IMR-90 (cell line): ENCODE data around the gene HCRTR1. TPM values are rescaled to one million over a fixed set of nuclear protein-coding genes. Genes with fewer than 3 reads are reported as not detected.

Experiments used
- ATAC-seq: fragments of 200-7000 bp; cut with Tn5 transposase; 2 replicates; pipeline ENCODE4 v1.9.1; 2020; ENCODE audit warnings: low read depth, mild to moderate bottlenecking, moderate library complexity
- BruUV-seq: library from RNA; stranded (reverse); fragments of 400-500 nt; replicated peaks from 2 replicates; lab custom pipeline; 2021; lab: Mats Ljungman, UMichigan
- CTCF ChIA-PET: fragments of 300-600 bp; formaldehyde crosslinking; extraction: SDS; loops from one replicate; lab custom pipeline; 2021; ENCODE audit warnings: antibody characterized with exemption; lab: Yijun Ruan, JAX
- POLR2A ChIA-PET: fragments of 300-600 bp; sonication (Branson Sonifier 250); formaldehyde crosslinking; loops from one replicate; lab custom pipeline; 2022; ENCODE audit warnings: antibody characterized with exemption; ENCODE audit not compliant: unreplicated experiment; lab: Charles Lee
- DNase-seq: peaks from one replicate; pipeline ENCODE4 v3.0.0; 2013
- H2AFZ ChIP-seq: replicated peaks from 2 replicates; pipeline ENCODE3; 2013; ENCODE audit warnings: low read length, mild to moderate bottlenecking; ENCODE audit not compliant: poor library complexity
- H2AK5ac ChIP-seq: 2 replicates; pipeline ENCODE4 v1.6.1; 2013; ENCODE audit warnings: low read depth, low read length, inconsistent platforms
- H2AK9ac ChIP-seq: replicated peaks from 2 replicates; pipeline ENCODE3; 2013; ENCODE audit warnings: mild to moderate bottlenecking, low read depth, low read length, moderate library complexity; ENCODE audit not compliant: poor library complexity
- H2BK120ac ChIP-seq: 2 replicates; pipeline ENCODE4 v1.6.1; 2013; ENCODE audit warnings: low read depth, low read length, inconsistent platforms
- H2BK15ac ChIP-seq: 3 replicates; pipeline ENCODE4 v1.6.1; 2013; ENCODE audit warnings: low read depth, low read length, inconsistent platforms
- H2BK20ac ChIP-seq: 2 replicates; pipeline ENCODE4 v1.6.1; 2013; ENCODE audit warnings: low read depth, mild to moderate bottlenecking, inconsistent platforms, low read length, moderate library complexity
- H2BK5ac ChIP-seq: 2 replicates; pipeline ENCODE4 v1.6.1; 2013; ENCODE audit warnings: mild to moderate bottlenecking, low read depth, low read length, inconsistent platforms; ENCODE audit not compliant: poor library complexity, severe bottlenecking
- H3K14ac ChIP-seq: replicated peaks from 2 replicates; pipeline ENCODE4 v1.6.1; 2013; ENCODE audit warnings: low read depth, low read length, inconsistent platforms
- H3K18ac ChIP-seq: 2 replicates; pipeline ENCODE4 v1.6.1; 2013; ENCODE audit warnings: low read depth, low read length, control low read depth
- H3K23ac ChIP-seq: 2 replicates; pipeline ENCODE4 v1.6.1; 2013; ENCODE audit warnings: low read depth, low read length, inconsistent platforms
- H3K27ac ChIP-seq: 2 replicates; pipeline ENCODE4 v1.5.1; 2013; ENCODE audit warnings: mild to moderate bottlenecking, control low read depth, low read length; ENCODE audit not compliant: insufficient read depth
- H3K27me3 ChIP-seq: 2 replicates; pipeline ENCODE4 v1.6.1; 2013; ENCODE audit warnings: low read length; ENCODE audit not compliant: control insufficient read depth, insufficient read depth
- H3K36me3 ChIP-seq: 2 replicates; pipeline ENCODE4 v1.6.1; 2013; ENCODE audit warnings: low read length, mixed read lengths; ENCODE audit not compliant: control insufficient read depth, insufficient read depth
- H3K4ac ChIP-seq: 2 replicates; pipeline ENCODE4 v1.6.1; 2013; ENCODE audit warnings: low read depth, low read length, inconsistent platforms
- H3K4me1 ChIP-seq: 2 replicates; pipeline ENCODE4 v1.6.1; 2013; ENCODE audit warnings: low read length, mixed read lengths; ENCODE audit not compliant: control insufficient read depth, insufficient read depth
- H3K4me2 ChIP-seq: 2 replicates; pipeline ENCODE4 v1.6.1; 2013; ENCODE audit warnings: low read depth, mild to moderate bottlenecking, control low read depth, low read length, moderate library complexity
- H3K4me3 ChIP-seq: 2 replicates; pipeline ENCODE4 v1.5.1; 2013; ENCODE audit warnings: low read depth, mild to moderate bottlenecking, control low read depth, low read length, moderate library complexity; ENCODE audit not compliant: insufficient read depth
- H3K56ac ChIP-seq: 2 replicates; pipeline ENCODE4 v1.6.1; 2013; ENCODE audit warnings: low read length, inconsistent platforms; ENCODE audit not compliant: insufficient read depth; ENCODE audit errors: extremely low read depth
- H3K79me1 ChIP-seq, 2 experiments: 2 replicates each; pipeline ENCODE4 v1.6.1; 2013; ENCODE audit warnings: low read length in 2 of 2, inconsistent platforms in 1 of 2, low read depth in 1 of 2
- H3K9ac ChIP-seq: 2 replicates; pipeline ENCODE4 v1.6.1; 2013; ENCODE audit warnings: low read depth, low read length, control low read depth
- H3K9me1 ChIP-seq: 2 replicates; pipeline ENCODE4 v1.6.1; 2013; ENCODE audit warnings: low read length, inconsistent platforms; ENCODE audit not compliant: insufficient read depth
- H3K9me3 ChIP-seq: 2 replicates; pipeline ENCODE4 v1.6.1; 2013; ENCODE audit warnings: low read length; ENCODE audit not compliant: control insufficient read depth, insufficient read depth
- H4K20me1 ChIP-seq: 2 replicates; pipeline ENCODE4 v1.6.1; 2013; ENCODE audit warnings: low read length, inconsistent platforms; ENCODE audit not compliant: insufficient read depth
- H4K5ac ChIP-seq: 2 replicates; pipeline ENCODE4 v1.6.1; 2013; ENCODE audit warnings: mild to moderate bottlenecking, low read depth, low read length, control low read depth
- H4K8ac ChIP-seq, 2 experiments: 2 replicates each; pipeline ENCODE4 v1.6.1; 2013; ENCODE audit warnings: low read depth in 2 of 2, low read length in 2 of 2, control low read depth in 1 of 2, inconsistent platforms in 1 of 2
- H4K91ac ChIP-seq: 2 replicates; pipeline ENCODE4 v1.6.1; 2013; ENCODE audit warnings: low read depth, low read length, inconsistent platforms; ENCODE audit not compliant: insufficient read depth
- BHLHE40 ChIP-seq: fragments of 150-350 bp; IDR thresholded peaks from 2 replicates; pipeline ENCODE4 v1.6.1; 2016; ENCODE audit warnings: mild to moderate bottlenecking, low read depth, low read length
- CHD1 ChIP-seq: IDR thresholded peaks from 2 replicates; pipeline ENCODE4 v1.6.1; 2012; ENCODE audit warnings: low read depth, low read length, improper control_type of control experiment
- FOS ChIP-seq: fragments of 150-350 bp; IDR thresholded peaks from 2 replicates; pipeline ENCODE4 v1.6.1; 2016; ENCODE audit warnings: low read depth, low read length
- MAFK ChIP-seq: IDR thresholded peaks from 2 replicates; pipeline ENCODE4 v1.6.1; 2012; ENCODE audit warnings: low read depth, low read length, improper control_type of control experiment
- MXI1 ChIP-seq: IDR thresholded peaks from 2 replicates; pipeline ENCODE4 v1.6.1; 2012; ENCODE audit warnings: low read depth, mild to moderate bottlenecking, low read length, moderate library complexity, borderline replicate concordance
- NFE2L2 ChIP-seq: fragments of 150-350 bp; IDR thresholded peaks from 2 replicates; pipeline ENCODE4 v1.6.1; 2016; ENCODE audit warnings: low read depth, mild to moderate bottlenecking, low read length
- RAD21 ChIP-seq: IDR thresholded peaks from 2 replicates; pipeline ENCODE4 v1.6.1; 2012; ENCODE audit warnings: low read length, improper control_type of control experiment
- RCOR1 ChIP-seq: IDR thresholded peaks from 2 replicates; pipeline ENCODE4 v1.6.1; 2012; ENCODE audit warnings: mild to moderate bottlenecking, low read length, improper control_type of control experiment; ENCODE audit not compliant: insufficient replicate concordance
- SMC3 ChIP-seq: fragments of 150-350 bp; IDR thresholded peaks from 2 replicates; pipeline ENCODE4 v1.6.1; 2016; ENCODE audit warnings: low read depth, mild to moderate bottlenecking, antibody characterized with exemption, low read length, moderate library complexity
- WGBS, 2 experiments: methylation state at CpG; one replicate each; pipeline versions ENCODE4 v1.1.5 to v1.1.7; 2013; ENCODE audit warnings: missing lambda C conversion rate in 2 of 2; ENCODE audit not compliant: insufficient read length in 1 of 2; ENCODE audit errors: extremely low coverage in 2 of 2; 5-methylcytosine and 5-hydroxymethylcytosine counted together
- dilution Hi-C: fragments of 300-500 bp; cut with HindIII; formaldehyde crosslinking; loops from one replicate; pipeline ENCODE4 v1.14.3; 2018; ENCODE audit warnings: low sequenced_read_pairs; ENCODE audit not compliant: unreplicated experiment
- in situ Hi-C: fragments of 300-500 bp; cut with MboI; formaldehyde crosslinking; loops from 3 replicates; pipeline ENCODE4 v1.14.3; 2019; ENCODE audit warnings: low sequenced_read_pairs, inconsistent platforms, mixed read lengths
- intact Hi-C: fragments of 100-400 bp; cut with micrococcal nuclease; formaldehyde crosslinking; loops from 2 replicates; pipeline ENCODE4 v1.10.0; 2022
- polyA plus RNA-seq, 3 experiments: library from polyadenylated mRNA; depleted of rRNA; stranded (reverse); fragments of >200 nt; gene quantifications; 2 replicates each; pipeline ENCODE4 v1.2.3, GENCODE V29; 2012; ENCODE audit warnings: low replicate concordance in 1 of 3
- total RNA-seq: library from RNA; depleted of rRNA; stranded (reverse); fragments of >200 nt; gene quantifications from 2 replicates; pipeline ENCODE4 v1.2.3, GENCODE V29; 2012
- TF ChIP-seq, protein P1 (sequence below): fragments of 150-350 bp; IDR thresholded peaks from 2 replicates; pipeline ENCODE4 v1.6.1; 2016; ENCODE audit warnings: low read depth, mild to moderate bottlenecking, low read length, moderate library complexity, borderline replicate concordance

The HCRTR1 gene
- total and polyA plus RNA-seq, 2 of the 4 experiments (the other 2 are of a cell fraction): not detected

GRCh38 chr1:31569596-31570173, 47.8 kb upstream of the HCRTR1 start:
- no peak for ATAC-seq
- no peak for DNase-seq
- Histone ChIP-seq H4K91ac (no peak overlapping the region), H3K27me3 (no peaks in the 10 kb centered on the region), H4K20me1 (peaks cover 5% of the 10 kb centered on the region), H2AFZ (peak overlapping the region; percentile 56), H3K18ac (no peak overlapping the region), H3K9ac (no peak overlapping the region), H3K14ac (no peak overlapping the region), H4K5ac (no peak overlapping the region), H3K56ac (no peak overlapping the region), H3K36me3 (no peaks in the 10 kb centered on the region), H3K4me3 (no peak overlapping the region), H3K79me1 (no peaks in the 10 kb centered on the region), H2BK20ac (no peak overlapping the region), H2BK15ac (no peak overlapping the region), H3K23ac (no peak overlapping the region), H3K4me2 (no peak overlapping the region), H3K4me1 (peaks cover 13% of the 10 kb centered on the region), H2BK5ac (no peak overlapping the region), H3K27ac (no peak overlapping the region), H3K9me3 (no peaks in the 10 kb centered on the region), H3K4ac (no peak overlapping the region), H2AK9ac (no peak overlapping the region), H4K8ac (no peak overlapping the region), H3K9me1 (peaks cover 11% of the 10 kb centered on the region), H2BK120ac (no peak overlapping the region), H2AK5ac (peak overlapping the region; percentile 38; the same call in 1 of the 2 replicates)
- no peak for TF ChIP-seq SMC3
- no peak for TF ChIP-seq CHD1
- TF ChIP-seq RAD21: no peak
- no peak for TF ChIP-seq BHLHE40
- no peak for TF ChIP-seq MXI1
- no peak for TF ChIP-seq FOS
- TF ChIP-seq, protein P1, sequence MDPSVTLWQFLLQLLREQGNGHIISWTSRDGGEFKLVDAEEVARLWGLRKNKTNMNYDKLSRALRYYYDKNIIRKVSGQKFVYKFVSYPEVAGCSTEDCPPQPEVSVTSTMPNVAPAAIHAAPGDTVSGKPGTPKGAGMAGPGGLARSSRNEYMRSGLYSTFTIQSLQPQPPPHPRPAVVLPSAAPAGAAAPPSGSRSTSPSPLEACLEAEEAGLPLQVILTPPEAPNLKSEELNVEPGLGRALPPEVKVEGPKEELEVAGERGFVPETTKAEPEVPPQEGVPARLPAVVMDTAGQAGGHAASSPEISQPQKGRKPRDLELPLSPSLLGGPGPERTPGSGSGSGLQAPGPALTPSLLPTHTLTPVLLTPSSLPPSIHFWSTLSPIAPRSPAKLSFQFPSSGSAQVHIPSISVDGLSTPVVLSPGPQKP: no peak
- TF ChIP-seq RCOR1: no peak
- no peak for TF ChIP-seq MAFK
- TF ChIP-seq NFE2L2: no peak
- BruUV-seq: no TSS peak
- 95% methylated on average over 3 of the region's 13 CpGs; no CpG with 5 or more reads in 1 of the 2 experiments for WGBS, 2 experiments
- in situ Hi-C loops (loop anchor here (10.0 kb wide), 2 partner anchors 45 to 155 kb away; partner anchors contain the start of gene HCRTR1), dilution Hi-C loops (no loop called here), intact Hi-C loops (loop anchor here (10.0 kb wide), 1 partner anchor 395 kb away; no protein-coding TSS in a partner anchor)
- ChIA-PET CTCF (no interaction called here), POLR2A (interaction anchor here (0.6 kb wide), 1 partner anchor 650 kb away, joined by 4 read pairs; no protein-coding TSS in a partner anchor)
